GM13976 (cell line): ENCODE results near the gene CH25H.

Experiments
- DNase-seq: peaks from one replicate; pipeline ENCODE4 v3.0.0; 2012; ENCODE audit warnings: low spot score
- CTCF ChIP-seq: IDR thresholded peaks from 2 replicates; pipeline ENCODE4 v1.5.1; 2012; ENCODE audit warnings: borderline replicate concordance, mild to moderate bottlenecking; ENCODE audit not compliant: insufficient read depth; ENCODE audit errors: extremely low read depth, missing control alignments, control extremely low read depth
- in situ Hi-C: fragments of 300-500 bp; cut with MboI; formaldehyde crosslinking; loops from one replicate; pipeline ENCODE4 v1.12.0; 2022; ENCODE audit warnings: low sequenced_read_pairs, mixed read lengths, inconsistent platforms; ENCODE audit not compliant: unreplicated experiment

The CH25H gene

DNA sequence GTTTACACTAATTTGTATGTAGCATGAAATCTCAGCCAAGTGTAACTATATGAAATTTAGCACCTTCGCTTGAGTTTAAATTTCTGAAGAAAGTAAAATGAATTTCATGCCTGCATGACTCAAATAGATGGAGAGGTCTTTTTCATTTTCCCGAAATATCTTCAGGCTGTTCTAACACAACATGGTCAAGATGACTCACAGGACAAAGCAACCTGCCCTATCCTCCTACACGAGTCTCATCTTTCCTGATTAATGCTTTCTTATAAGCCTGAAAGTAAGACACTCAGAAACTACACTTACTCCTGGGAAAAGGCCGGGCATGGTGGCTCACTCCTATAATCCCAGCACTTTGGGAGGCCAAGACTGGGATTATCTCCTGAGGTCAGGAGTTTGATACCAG lies 41.2 kb downstream of the CH25H start:
- in situ Hi-C loops: no loop called here
- no peak for DNase-seq
- no peak for TF ChIP-seq CTCF

DNA sequence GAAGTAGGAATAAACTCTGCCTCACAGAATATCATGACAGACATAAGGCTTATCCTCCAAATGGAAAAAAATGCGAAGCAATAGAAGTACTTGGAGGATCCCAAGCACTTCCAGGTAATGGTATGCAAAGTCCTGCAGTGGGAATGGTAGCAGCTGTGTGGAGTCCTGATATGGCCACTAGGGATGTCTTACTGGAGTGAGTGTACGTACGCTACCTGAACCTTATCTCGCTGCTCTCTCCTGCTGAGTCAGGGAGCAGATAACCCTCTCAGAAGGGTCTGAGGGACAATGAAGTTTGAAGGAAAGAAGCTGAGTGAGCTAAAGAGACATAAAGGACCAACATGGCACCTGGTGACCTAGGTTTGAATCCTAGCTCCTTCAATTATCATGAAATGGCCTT lies 42.2 kb downstream of the CH25H start:
- DNase-seq: no peak
- TF ChIP-seq CTCF: no peak
- in situ Hi-C loops: no loop called here

DNA sequence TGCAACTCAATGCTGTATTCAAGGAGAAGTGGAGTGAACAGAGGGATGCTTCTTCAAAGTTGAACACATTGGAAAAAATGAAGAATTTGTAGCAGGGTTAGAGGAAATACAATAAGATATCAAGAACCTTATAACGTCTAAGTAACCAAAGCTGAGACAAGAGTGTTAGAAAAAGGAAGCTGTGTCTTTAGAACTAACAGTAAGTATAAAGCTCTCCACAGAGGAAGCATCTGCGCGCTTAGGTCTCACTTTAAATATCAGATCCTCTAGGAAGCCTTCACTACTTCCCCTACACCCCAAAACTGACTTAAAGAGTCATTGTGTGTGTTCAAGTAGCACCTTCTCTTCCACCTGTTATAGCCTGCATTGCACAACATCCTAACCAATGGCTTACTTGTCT lies 43.0 kb downstream of the CH25H start:
- DNase-seq: no peak

GRCh38 chr10:89163265-89163995 lies 43.7 kb downstream of the CH25H start:
- DNase-seq: peak; percentile 68
- TF ChIP-seq CTCF: no peak
- in situ Hi-C loops: no loop called here

More for the DNA sequence above, 43.0 kb downstream of the CH25H start:
- in situ Hi-C loops: no loop called here
- TF ChIP-seq CTCF: no peak

GRCh38 chr10:89162596-89162995 lies 44.5 kb downstream of the CH25H start:
- DNase-seq: no peak
- in situ Hi-C loops: no loop called here
- no peak for TF ChIP-seq CTCF

DNA sequence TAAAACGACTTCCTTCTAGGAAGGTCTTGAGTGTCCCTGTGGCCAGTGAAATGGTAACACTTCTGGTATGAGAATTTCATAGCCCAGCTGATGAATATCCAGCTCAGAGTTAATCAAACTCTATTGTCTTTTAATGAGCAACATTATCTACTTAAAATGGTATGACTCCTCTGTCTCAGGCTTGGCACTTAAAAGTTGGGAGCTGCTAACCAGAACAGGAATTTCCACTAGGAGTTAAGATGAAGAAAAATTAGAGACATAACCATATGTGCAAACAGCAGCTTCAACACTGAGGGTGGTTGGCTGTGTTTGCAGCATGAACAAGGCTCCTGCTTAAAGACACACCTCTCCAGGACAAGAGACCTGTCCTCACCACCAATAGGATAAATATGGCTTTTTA lies 46.8 kb downstream of the CH25H start:
- TF ChIP-seq CTCF: no peak
- in situ Hi-C loops: no loop called here
- no peak for DNase-seq
